Spleen (tissue), 7 donors: ENCODE results near the gene ZDHHC7.

Experiments
- CTCF ChIP-seq, 11 experiments: fragments of 200-600 bp in 7 of 11; fragments of 450-650 bp in 4 of 11; sonication (generic) in 4 of 11; IDR thresholded peaks in 8 of 11; conservative IDR thresholded peaks in 3 of 11; 1 replicate in 7 of 11; 2 replicates in 4 of 11; pipeline versions ENCODE4 v1.4.0 to v1.8.0; 2016 to 2021; ENCODE audit warnings: antibody characterized with exemption in 11 of 11, inconsistent platforms in 4 of 11, mild to moderate bottlenecking in 1 of 11
- POLR2A ChIP-seq, 3 donors: fragments of 450-650 bp; IDR thresholded peaks; one replicate each; pipeline ENCODE4 v1.5.1; 2017; ENCODE audit warnings: antibody characterized with exemption in 3 of 3, mild to moderate bottlenecking in 1 of 3
- POLR2AphosphoS5 ChIP-seq, 3 donors: sonication (generic); formaldehyde crosslinking; IDR thresholded peaks; one replicate each; pipeline ENCODE4 v1.5.1; 2017; ENCODE audit warnings: antibody characterized with exemption in 3 of 3
- donor health status: DM: no; HTN: no; CAD: no; lungs with moderate emphysema.
- donor health status: DM: no; HTN: no; CAD: no.
- donor health status: DM: no; HTN: no; CAD: no.

- no peak for TF ChIP-seq POLR2AphosphoS5 (IDR thresholded peaks at IDR 0.05)
- no peak for TF ChIP-seq CTCF (IDR thresholded peaks at IDR 0.05 in 8 of 11, conservative IDR thresholded peaks at IDR 0.05 in 3 of 11)
- TF ChIP-seq POLR2A (IDR thresholded peaks at IDR 0.05), result no peak
These were observed 9.2 kb downstream of the ZDHHC7 start for GRCh38 chr16:85002099-85002541.
